ENCODE data around the gene CRBN. TPM values are rescaled to one million over a fixed set of nuclear protein-coding genes. Genes with fewer than 3 reads are reported as not detected.

The CRBN gene
- total RNA-seq, 3 donors from 2014 or later (not counting 1 experiment from before 2014, with no cell fraction given): 126 to 166 (median 139) TPM

DNA sequence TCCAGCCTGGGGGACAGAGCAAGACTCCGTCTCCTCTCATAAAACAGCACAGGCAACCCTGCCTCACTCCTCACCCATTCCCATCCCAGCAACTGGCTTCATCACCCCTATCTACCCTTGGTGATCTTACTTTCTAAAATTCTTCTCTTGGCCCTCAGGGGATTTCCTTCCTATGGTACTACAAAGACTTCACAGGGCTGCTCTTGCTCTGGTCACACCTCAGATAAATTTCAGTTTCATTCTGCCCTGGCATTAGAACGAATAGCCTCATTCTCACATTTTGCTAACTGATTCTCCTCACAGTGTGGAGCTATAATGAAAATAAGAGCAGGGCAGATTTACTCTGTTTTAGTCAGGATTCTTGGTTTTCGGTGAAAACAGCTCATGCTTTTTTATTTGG is 22.1 kb upstream of the CRBN start:
- H3K4me1 Mint-ChIP-seq: peaks cover 15% of the 10 kb centered on the region in 2 donors
- H3K4me3 Mint-ChIP-seq: no peak overlapping the region
- no peaks in the 10 kb centered on the region for H3K9me3 Mint-ChIP-seq
- Histone ChIP-seq H3K9me3 (ENCODE audit: control insufficient read depth, insufficient read depth, low read length) (no peaks in the 10 kb centered on the region), H3K4me1 (ENCODE audit: control insufficient read depth, insufficient read depth, low read length) (peaks cover 14% of the 10 kb centered on the region), H3K27ac (ENCODE audit: low read length) (no peak overlapping the region), H3K36me3 (ENCODE audit: control insufficient read depth, insufficient read depth, low read length) (no peaks in the 10 kb centered on the region), H3K4me3 (ENCODE audit: low read length) (no peak overlapping the region), H3K27me3 (ENCODE audit: control insufficient read depth, insufficient read depth, low read length) (no peaks in the 10 kb centered on the region)
- no peaks in the 10 kb centered on the region for H3K36me3 Mint-ChIP-seq
- no peaks in the 10 kb centered on the region for H3K27me3 Mint-ChIP-seq (ENCODE audit: low read depth in 2 of 2)
- peak in 1 of 2 donors; percentile 42 for DNase-seq
- TF ChIP-seq, protein P1, sequence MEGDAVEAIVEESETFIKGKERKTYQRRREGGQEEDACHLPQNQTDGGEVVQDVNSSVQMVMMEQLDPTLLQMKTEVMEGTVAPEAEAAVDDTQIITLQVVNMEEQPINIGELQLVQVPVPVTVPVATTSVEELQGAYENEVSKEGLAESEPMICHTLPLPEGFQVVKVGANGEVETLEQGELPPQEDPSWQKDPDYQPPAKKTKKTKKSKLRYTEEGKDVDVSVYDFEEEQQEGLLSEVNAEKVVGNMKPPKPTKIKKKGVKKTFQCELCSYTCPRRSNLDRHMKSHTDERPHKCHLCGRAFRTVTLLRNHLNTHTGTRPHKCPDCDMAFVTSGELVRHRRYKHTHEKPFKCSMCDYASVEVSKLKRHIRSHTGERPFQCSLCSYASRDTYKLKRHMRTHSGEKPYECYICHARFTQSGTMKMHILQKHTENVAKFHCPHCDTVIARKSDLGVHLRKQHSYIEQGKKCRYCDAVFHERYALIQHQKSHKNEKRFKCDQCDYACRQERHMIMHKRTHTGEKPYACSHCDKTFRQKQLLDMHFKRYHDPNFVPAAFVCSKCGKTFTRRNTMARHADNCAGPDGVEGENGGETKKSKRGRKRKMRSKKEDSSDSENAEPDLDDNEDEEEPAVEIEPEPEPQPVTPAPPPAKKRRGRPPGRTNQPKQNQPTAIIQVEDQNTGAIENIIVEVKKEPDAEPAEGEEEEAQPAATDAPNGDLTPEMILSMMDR (IDR thresholded peaks at IDR 0.05): no peak
- WGBS (ENCODE audit: insufficient coverage): 54% methylated on average over 2 of the region's 3 CpGs
- H3K27ac Mint-ChIP-seq: peak overlapping the region; percentile 67 to 76
- intact Hi-C loops (cut with micrococcal nuclease): no loop called here
- ATAC-seq: peak; percentile 85 to 91 (median 87)

DNA sequence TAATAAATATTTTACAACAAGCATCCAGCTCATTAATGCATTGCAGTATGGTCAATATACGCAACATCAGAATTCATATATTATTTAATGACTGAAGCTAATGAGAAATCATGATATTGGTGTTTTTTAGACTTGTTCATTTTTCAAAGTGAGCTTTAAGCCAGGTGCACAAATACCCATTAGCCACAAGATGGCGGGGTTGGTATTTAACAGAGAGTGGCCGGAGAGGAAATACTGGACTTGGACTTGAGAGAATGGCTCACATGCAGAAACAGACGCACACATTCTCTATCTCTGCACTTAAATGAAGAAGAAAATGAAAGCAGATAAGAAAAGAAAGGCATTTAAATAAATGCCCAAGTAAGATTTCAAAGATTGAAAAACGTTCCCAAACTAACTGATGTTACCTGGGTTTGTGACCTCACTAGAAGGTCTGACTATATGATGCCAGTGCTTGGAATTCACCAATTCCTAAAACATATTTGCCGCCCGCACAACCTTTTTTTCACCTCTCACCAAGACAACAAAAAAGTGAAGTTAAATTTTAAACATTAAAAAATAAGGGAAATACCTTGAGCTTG is 21.2 kb upstream of the CRBN start:
- H3K4me1 Mint-ChIP-seq: peaks cover 15% of the 10 kb centered on the region in 2 donors
- peaks cover 14% of the 10 kb centered on the region for H3K4me1 ChIP-seq (ENCODE audit: control insufficient read depth, insufficient read depth, low read length)
- H3K27ac Mint-ChIP-seq: no peak overlapping the region
- H3K9me3 ChIP-seq (ENCODE audit: control insufficient read depth, insufficient read depth, low read length): no peaks in the 10 kb centered on the region
- H3K27me3 Mint-ChIP-seq (ENCODE audit: low read depth in 2 of 2): no peaks in the 10 kb centered on the region
- 44% methylated on average over 4 of the region's 7 CpGs for WGBS (ENCODE audit: insufficient coverage)
- no peak overlapping the region for H3K27ac ChIP-seq (ENCODE audit: low read length)
- no peaks in the 10 kb centered on the region for H3K36me3 ChIP-seq (ENCODE audit: control insufficient read depth, insufficient read depth, low read length)
- intact Hi-C loops (cut with micrococcal nuclease): loop anchor here (1.0 kb wide), 2 partner anchors 798 to 1090 kb away; no protein-coding TSS in a partner anchor
- H3K4me3 ChIP-seq (ENCODE audit: low read length): no peak overlapping the region
- TF ChIP-seq, protein P1 (IDR thresholded peaks at IDR 0.05): peak; percentile 81
- no peaks in the 10 kb centered on the region for H3K9me3 Mint-ChIP-seq
- H3K27me3 ChIP-seq (ENCODE audit: control insufficient read depth, insufficient read depth, low read length): no peaks in the 10 kb centered on the region
- H3K4me3 Mint-ChIP-seq: no peak overlapping the region
- DNase-seq (peak in 1 of 2 donors; percentile 68), ATAC-seq (peak in 2 of 3 donors; percentile 61 to 64)
- H3K36me3 Mint-ChIP-seq: no peaks in the 10 kb centered on the region

DNA sequence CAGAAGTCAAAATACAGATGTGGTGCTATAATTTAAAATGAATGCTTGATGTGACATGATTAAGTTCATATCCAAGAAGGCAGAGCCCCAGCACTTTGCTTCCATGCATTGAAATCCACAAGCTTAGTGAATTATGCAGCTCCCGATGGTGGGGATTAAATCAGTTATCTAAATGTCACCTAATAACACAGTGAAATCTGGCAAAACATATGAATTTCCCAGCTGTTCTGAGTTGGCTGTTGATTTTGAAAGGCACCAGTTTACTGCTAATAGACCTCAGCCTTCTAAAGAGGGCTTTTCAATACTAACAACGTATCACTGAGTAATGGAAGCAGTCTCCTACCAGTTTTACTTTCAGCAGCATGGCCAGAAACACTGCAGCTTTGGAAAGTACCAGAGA is 19.8 kb upstream of the CRBN start:
- 63% methylated on average over 2 of the region's 2 CpGs for WGBS (ENCODE audit: insufficient coverage)
- H3K27ac ChIP-seq (ENCODE audit: low read length): no peak overlapping the region
- no peaks in the 10 kb centered on the region for H3K36me3 ChIP-seq (ENCODE audit: control insufficient read depth, insufficient read depth, low read length)
- peaks cover 15% of the 10 kb centered on the region for H3K4me1 ChIP-seq (ENCODE audit: control insufficient read depth, insufficient read depth, low read length)
- H3K36me3 Mint-ChIP-seq: no peaks in the 10 kb centered on the region
- no peak overlapping the region for H3K4me3 ChIP-seq (ENCODE audit: low read length)
- H3K27ac Mint-ChIP-seq: no peak overlapping the region
- TF ChIP-seq, protein P1 (IDR thresholded peaks at IDR 0.05): no peak
- no peaks in the 10 kb centered on the region for H3K9me3 ChIP-seq (ENCODE audit: control insufficient read depth, insufficient read depth, low read length)
- intact Hi-C loops (cut with micrococcal nuclease): no loop called here
- ATAC-seq (no peak), DNase-seq (no peak)
- no peaks in the 10 kb centered on the region for H3K9me3 Mint-ChIP-seq
- no peak overlapping the region for H3K4me3 Mint-ChIP-seq
- H3K27me3 Mint-ChIP-seq (ENCODE audit: low read depth in 2 of 2): no peaks in the 10 kb centered on the region
- peaks cover 20 to 21% of the 10 kb centered on the region in 2 donors for H3K4me1 Mint-ChIP-seq
- H3K27me3 ChIP-seq (ENCODE audit: control insufficient read depth, insufficient read depth, low read length): no peaks in the 10 kb centered on the region
